ENCODE data around the gene LKAAEAR1.
"Not testable (repeated sequence)": the region's sequence is repeated elsewhere in the genome, so short reads cannot be mapped to it uniquely, and the experiment has no call there.

LKAAEAR1 gene

DNA sequence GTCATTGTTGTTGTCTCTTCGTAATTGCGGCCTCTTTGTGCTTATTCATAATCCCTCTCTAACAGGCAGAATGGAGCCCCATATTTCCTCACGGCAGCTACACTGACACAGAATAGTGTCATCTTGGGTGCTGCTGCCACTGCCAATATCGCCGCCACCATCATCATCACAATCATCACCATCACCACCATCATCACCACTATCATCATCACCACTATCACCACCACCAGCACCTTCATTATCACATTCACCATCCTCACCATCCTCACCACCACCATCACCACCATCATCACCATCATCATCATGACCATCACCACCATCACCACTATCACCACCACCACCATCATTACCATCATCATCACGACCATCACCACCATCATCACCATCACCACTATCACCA lies 12.3 kb upstream of the LKAAEAR1 start:
- no peak for DNase-seq

DNA sequence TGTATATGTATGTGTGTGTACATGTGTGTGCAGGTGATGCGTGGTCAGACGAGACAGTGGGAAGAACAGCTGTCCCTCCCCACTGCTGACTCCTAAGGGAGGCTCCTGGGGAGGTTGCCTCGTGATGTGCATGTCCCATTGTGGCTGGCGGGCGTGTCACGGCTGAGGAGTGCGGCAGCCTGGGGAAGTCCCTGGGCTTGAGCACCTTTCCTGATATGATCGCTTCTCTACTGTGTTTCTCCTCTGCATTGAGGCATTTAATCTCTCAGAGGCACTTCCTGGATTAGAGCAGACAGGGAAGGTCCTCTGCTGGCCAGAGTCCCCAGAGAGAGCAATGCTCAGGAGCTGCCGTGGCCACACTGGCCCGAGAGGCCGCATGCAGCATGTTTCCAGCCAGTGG lies 11.7 kb upstream of the LKAAEAR1 start:
- DNase-seq = no peak

DNA sequence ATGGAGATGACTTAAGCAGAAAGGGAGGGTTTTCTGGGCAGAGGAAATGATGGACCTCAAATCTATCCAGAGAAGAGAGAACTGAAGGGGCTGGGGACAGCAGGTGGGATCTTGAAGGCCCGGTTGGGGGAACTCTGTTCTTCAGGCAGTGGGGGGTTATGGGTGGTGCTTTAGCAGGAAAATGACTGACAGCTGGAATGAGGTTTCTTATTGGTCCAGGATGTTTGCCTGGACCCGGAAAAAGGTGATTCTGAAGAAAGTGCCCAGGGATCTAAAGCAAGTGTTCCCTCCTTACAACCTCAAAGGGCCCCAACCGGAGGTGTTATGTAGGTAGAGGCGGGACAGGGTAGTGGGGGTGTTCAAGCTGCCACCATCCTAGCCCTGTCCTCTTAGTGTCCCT lies 11.3 kb upstream of the LKAAEAR1 start:
- DNase-seq = no peak

DNA sequence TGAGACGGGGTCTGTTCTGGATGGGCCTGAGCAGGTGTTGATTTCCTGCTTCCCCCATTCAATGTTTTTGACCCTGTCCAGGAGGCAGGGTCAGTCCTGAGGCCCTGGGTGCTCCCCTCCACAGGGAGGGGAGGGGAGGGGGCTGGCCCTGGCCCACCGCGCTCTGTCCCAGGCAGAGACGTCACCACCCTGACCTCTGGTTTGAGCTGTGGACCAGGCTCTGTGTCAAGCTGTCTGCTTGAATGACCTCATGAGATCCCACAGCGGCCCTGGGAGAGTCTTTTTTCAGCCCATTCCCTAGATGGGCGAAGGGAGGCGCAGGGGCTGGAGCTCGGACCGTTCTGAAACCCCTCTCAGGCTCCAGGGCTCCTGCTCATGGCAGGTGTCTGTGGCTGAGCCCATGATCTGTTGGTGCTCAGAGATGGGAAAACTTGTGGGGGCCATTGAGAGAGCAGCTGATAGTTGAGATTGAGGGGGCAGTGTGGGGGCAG lies 8.9 kb upstream of the LKAAEAR1 start:
- no peak for DNase-seq

DNA sequence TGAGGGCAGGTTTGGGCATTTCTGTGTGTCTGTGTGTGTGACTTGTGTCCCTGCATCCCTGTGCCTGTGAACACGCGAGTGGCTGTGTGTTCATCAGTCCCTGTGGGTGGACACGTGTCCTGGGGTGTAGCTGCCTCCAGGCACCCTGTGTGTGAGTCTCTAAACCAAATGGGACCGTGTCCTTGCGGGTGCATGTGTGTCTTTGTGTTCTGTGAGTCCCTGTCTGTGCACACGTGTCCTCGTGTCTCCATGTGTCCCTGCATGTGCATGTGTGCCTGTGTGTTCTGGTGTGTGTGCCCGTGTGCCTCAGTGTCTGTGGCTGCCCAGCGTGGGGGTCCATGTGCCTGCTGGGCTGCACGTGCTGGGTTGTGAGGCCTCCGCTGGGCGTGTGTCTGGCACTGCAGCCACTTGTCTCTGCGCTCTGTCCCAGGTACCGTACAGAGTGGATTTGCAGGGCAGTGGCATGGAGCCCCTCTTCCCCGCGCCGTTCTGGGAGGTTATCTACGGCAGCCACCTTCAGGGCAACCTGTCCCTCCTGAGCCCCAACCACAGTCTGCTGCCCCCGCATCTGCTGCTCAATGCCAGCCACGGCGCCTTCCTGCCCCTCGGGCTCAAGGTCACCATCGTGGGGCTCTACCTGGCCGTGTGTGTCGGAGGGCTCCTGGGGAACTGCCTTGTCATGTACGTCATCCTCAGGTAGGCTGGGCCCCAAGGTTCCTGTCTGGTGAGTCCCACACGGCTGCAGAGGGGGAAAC lies 8.2 kb upstream of the LKAAEAR1 start:
- DNase-seq = no peak

DNA sequence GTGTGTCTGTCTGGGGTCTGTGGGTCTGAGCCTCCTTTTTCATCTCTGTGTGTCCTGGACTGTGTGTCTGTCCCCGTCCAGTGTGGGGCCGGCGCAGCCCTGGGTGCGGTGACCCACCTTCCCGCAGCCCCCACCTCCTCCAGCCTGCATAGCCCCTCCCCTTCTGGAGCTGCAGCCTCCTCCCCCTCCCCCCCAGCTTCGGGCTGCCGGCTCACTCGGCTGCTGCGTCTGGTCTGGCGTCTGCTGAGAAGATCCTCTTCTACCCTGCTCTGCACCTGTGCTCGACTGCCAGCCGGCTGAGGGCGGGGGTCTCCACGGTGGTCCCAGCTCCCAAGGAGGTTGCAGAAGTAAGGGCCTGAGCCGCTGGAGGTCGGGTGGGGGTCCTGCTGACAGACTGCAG lies 7.6 kb upstream of the LKAAEAR1 start:
- no peak for DNase-seq

DNA sequence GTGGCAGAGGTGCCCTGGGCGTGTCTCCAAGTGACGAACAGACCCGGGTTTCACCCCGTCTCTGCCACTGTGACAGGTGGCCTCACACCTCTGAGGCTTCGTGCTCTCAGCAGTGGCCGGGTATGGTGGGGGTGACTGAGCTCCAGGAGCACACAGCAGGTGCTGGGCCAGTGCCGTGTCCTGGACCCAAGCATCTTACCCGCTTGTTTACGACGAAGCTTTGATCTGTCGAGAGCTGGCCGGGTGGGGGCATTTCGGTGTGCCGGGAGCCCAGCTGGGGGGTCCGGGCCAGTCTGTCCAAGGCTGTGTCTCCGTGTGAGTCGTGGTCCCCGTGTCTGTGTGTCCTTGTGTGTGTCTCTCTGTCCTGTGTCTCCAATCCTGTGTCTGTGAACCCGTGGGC lies 7.1 kb upstream of the LKAAEAR1 start:
- DNase-seq = no peak

DNA sequence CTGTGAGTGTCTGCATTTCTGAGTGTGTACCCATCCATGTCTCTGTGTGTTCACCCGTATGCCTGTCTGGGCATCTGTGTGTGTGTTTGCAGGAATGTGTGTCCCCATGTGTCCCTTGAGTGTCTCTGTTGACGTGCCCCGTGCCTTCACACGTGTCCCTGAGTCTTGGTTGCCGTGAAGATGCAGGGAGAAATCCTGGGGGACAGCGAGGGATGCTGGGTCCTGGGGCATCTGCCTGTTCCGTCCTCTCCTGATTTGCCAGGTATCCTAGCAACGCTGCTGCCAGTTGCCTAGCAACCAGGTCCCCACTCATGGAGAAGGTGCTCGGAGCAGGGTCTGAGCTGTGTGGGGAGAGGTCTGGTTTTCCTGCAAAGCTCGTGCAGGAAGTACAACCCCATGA lies 6.0 kb upstream of the LKAAEAR1 start:
- DNase-seq = no peak

DNA sequence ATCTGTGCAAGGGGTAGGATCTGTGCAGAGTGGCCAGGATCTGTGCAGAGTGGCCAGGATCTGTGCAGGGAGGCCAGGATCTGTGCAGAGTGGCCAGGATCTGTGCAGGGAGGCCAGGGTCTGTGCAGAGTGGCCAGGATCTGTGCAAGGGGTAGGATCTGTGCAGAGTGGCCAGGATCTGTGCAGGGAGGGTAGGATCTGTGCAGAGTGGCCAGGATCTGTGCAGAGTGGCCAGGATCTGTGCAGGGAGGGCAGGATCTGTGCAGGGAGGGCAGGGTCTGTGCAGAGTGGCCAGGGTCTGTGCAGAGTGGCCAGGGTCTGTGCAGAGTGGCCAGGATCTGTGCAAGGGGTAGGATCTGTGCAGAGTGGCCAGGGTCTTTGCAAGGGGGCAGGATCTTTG lies 4.4 kb upstream of the LKAAEAR1 start:
- not testable (repeated sequence) for DNase-seq

DNA sequence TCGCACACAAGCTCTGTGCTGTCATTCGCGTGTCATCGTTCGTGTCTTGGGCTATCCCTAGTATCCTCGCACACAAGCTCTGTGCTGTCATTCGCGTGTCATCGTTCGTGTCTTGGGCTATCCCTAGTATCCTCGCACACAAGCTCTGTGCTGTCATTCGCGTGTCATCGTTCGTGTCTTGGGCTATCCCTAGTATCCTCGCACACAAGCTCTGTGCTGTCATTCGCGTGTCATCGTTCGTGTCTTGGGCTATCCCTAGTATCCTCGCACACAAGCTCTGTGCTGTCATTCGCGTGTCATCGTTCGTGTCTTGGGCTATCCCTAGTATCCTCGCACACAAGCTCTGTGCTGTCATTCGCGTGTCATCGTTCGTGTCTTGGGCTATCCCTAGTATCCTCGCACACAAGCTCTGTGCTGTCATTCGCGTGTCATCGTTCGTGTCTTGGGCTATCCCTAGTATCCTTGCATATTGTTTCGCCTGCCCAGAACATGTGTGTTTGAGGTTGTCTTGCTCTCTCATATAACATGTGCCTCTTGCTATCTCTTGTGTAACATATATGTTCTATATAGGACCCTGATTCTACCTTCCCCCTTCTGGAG lies 3.1 kb upstream of the LKAAEAR1 start:
- not testable (repeated sequence) for DNase-seq

DNA sequence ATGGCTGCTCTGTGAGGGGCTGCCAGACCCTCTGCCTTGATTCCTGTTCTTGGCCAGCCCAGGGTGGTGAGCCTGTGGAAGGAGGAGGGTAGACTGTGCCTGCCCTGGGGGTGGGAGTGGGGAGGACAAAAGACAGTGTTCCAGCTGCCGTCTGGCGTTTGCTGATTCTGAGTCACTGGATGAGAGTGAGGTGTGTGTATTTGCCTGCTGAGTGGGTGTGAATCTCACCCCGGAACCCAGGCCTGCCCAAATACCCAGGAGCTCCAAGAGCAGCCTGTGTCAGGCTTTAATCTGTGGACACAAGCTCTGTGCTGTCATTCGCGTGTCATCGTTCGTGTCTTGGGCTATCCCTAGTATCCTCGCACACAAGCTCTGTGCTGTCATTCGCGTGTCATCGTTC lies 2.6 kb upstream of the LKAAEAR1 start:
- no peak for DNase-seq

DNA sequence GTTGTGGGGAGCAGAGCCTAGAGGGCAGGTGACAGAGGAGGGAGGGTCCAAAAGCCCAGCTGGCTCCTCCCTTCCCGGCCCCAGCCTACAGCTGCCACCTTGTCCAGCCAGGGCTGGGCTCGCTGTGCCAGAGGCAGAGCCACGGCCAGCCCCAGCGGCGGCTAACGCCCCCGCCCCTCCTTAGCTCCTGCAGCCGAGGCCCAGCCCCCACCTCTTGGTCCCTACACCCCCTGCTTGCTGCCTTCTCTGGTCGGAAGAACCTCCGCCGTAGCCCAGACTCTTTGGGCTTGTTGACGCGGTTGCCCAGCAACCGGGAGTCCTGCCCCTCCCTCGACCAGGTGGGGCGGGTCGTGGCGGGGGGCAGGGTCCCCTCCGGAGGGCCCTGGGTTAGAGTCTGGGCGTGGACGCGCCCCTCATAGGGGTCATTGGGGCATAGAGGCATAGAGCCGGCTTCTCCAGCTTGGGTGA lies 521 bp upstream of the LKAAEAR1 start:
- DNase-seq = no peak

DNA sequence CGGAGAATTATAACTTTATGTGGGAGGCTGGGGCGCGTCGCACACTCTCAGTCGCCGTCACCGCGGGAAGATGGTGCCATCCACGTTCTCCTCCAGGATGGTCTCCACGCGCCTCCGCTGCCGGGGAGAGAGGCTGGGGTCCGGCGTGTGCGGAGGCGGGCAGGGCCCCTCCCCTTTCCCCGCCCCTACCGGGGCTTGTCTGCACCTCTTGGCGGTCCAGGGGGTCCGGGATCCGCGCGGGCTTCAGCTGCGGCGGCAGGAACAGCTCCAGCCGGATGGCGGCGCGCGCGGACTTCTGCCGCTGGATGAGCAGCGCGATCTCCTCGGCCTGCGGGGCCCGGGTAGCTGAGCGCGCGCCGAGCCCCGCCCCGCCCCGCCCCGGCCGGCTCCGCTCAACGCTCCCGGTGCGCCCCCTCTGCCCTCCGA lies 807 bp downstream of the LKAAEAR1 start:
- DNase-seq = peak; percentile 68

DNA sequence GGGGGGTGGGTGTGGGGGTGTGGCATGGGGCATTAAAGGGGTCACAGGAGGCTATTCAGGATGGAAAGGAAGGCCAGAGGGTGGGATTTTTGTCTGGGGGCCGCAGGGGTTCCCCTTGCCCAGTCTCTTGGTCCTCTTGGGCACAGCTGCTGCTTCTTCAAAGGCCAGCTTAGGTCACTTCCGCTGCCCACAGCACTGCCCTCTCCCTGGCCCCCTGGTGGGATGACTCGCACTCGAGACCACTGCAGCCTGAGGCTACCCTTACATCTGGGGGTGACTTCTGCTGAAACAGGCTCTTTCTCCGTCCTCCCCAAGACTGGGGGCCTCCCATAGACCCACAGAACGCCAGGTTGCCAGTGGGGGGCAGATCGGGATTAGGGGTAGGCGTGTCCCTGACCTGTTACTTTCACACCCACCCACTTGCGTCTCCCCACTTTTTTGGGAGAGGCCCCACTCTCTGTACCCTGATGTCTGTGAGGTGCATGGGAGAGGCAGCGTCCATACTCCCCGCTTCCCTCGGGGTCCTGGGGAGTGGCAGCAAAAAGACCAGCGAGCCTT lies 1.3 kb downstream of the LKAAEAR1 start:
- no peak for DNase-seq

DNA sequence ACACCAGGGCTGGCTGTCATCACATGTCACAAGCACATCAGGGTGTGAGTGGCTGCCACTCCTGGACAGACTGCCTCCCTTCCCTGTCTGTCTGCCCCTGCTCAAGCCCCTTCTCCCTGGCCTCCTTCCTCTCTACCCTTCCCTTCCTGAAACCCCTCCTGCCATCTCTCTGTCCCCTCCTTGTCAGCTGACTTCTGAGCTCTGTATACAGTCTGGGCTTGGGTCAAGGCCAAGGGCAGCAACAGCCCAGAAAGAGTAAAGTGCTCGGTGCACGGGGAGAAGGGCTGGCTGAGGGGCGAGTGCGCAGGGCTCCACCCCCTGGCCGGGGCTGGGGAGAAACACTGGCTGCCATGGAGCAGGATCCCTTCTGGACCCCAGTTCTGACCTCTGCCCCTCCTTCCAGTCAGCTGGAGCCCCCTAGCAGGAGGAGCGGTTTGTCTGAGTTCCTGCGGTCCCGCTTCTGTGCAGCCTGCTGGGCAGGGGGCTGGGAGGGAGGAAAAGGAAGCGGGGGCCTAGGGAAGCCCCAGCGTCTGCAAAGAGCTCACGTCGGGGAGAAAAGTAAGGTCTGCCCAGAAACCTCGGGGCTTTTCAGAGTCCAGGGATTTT lies 2.0 kb downstream of the LKAAEAR1 start:
- no peak for DNase-seq

DNA sequence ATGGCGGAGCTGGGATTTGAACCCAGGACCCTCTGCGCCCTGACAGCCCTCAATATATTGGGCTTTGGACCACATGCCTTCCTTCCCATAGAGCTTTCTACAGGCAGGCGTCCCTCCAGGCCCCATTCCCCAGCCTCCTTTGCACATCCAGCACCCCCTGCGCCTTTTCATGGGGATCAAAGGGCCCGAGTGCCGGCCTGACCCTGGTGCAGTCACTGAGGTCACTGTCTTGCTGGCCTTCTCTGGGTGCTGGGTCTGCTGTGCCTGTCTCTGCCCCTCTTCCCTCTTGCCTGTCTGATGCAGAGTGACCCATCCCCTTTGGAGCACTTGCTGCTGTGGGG lies 2.6 kb downstream of the LKAAEAR1 start:
- no peak for DNase-seq

DNA sequence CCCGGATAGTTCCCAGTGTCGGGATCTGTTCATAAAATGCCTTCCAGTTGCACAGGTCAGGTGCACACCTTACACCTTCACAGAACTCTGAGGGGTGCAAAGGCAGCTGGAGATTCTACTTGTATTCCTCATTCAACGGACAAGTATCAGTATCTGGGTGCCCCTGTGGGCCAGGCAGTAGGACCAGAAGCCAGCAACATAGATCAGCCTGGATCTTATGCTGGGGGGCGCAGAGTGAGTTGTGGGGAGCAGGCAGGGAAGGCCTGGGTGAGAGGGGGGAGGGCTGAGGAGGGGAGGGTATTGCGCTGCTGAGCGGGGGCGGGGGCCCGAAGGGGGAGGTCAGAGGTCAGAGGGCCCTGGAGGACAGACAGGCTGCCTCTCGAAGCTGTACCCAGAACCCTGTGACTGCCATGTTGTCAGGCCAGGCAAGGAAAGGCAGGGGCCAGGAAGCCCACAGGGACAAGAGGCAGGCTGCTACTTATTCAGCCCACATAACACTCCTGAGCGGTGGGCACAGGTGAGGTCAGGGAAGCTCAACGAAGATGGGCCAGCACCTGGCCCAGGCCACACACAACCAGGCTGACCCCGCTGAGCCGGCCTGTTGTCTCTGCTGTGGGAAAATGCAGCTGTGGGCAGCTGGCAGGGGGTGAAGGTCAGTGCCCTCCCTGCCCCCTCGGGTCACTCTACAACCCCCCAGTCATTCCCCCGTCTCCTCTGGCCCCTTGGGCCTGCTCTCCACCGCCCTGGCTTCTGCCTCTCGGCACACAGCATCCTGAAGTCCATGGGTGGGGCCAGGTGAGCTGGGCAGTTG lies 3.2 kb downstream of the LKAAEAR1 start:
- DNase-seq = no peak

DNA sequence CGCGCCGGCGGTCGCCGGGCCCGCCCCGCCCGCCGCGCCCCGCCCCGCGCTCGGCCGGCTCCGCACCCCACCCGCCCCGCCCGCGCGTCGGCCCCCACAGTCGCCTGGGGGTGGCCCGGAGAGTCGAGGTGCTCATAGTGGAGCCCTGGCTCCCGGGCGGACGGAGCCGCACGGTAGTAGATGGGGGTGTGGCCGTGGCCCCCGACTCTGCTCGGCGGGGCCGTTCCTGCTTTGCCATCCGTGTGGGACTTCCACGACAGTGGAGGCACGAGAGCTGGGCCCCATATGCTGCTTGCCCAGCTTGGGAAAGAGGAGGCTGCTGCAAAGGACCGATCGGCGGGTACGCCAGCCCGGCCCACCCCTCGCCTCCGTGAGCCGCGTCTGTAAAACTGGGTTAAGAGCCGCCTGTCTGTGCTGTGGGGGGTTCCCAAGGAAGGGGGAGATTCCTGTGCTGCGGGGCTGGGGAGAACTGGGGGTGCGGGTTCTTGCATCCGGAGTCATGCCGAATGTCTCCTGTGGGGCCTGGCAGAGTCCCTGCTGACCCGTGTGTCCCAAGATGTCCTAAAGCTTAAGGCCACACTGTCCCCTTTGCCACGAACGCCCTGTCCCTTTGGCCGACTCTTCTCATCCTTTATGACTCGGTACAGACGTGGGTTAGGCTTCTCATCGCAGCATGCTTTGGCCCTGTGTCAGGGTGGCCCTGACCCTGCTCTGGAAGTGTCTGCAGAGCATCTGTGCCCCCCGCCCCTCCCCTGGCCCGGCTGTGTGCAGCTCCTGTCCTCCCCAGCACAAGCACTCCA lies 4.0 kb downstream of the LKAAEAR1 start, which contains the start of gene OPRL1:
Gene OPRL1, plus strand, starts transcription at position 70 of the 800 bp plus-strand sequence. CDS start 12,639 bp downstream, outside the sequence.
- DNase-seq = no peak

DNA sequence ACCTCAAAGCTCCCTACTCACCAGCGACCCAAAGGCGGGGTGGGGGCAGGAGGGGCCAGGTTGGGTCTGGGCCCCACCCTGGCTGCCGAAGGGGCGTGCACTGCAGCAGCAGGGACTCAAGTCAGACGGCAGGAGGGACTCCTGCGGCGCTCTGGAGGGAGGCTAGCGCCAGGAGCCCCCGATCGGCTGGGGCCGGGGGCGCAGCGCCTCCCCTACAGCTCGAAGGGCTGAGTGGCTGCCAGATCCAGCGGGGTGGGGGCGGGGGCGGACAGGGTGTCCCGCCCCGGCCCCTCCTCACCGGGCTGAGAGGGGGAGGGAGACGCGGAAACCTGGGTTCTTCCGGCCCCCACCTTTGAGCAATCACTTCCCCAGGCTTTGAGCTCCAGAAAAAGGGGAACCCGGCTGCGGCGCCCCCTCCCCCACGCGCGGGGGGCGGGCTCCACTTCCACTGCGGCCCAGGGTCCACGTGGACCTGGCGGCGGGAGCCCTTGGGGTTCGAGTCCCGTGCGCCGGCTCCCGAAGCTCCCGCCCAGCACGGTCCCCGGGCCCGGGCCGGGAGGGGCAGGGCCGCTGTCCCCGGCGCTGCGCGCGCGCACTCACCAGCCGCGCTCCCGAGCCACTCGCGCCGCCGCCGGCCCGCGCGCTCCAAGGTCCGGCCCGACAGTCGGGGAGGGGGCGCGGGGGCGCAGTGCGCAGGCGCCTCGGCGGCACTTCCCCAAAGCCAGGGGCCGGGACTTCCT lies 4.8 kb downstream of the LKAAEAR1 start, which contains the start of gene RGS19:
Gene RGS19, minus strand, starts transcription at position 246 of the 740 bp plus-strand sequence. CDS start 2,632 bp downstream, outside the sequence.
- DNase-seq = no peak

DNA sequence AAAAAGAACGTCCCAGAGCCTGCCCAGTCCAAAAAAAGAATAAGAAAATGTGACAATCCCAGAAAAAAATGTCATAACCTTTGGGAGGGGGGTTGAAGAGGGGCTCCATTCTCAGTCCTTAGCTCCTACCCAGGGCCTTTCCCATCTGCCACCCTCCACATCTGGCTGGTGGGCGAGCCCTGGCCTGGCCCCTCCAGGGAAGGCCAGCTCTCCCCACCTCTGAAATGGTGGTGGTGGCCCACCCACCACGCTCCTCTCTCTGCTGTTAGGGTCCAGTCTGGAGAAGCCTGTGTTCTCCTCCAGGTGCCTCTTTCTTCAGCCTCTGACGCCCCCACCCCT lies 5.3 kb downstream of the LKAAEAR1 start:
- DNase-seq = no peak

DNA sequence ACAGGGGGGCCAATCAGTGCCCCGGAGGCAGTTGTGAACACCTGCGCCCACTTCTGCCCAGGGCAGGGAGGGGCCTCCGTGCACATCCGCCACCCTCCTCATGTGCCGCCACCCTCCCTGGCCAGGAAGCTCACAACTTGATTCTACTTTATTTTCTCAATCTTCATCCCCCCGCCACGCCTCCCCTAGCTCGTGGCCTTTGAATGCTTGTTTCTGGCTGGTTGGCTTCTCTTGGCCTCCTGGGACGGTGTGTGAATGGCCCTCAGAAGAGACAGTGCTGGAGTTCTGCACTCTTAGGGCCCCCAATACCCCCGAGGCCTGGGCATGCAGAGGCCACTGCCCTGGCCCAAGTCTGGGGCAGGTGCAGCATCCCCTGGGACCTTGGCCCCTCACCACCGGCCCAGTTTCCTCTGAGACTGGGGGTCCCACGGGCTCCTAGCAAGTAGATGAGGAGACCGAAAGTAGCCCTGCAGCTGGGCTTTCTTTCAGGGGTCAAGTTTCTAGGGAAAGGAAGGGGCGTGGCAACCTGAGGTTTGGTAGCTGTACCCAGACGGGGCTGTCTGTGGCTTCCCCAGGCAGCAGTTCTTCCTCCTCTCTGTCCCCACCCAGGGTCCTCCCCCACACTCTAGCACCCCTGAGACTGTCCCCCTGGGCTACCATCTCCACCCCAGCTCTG lies 6.2 kb downstream of the LKAAEAR1 start:
- DNase-seq = no peak

All from NCI-H1092 treated with DMSO at 0.1 percent for 48 hours (cell line).